GM18873 (cell line): ENCODE results near the gene ANO6.

Source experiments
- ATAC-seq: cut with Tn5 transposase; IDR thresholded peaks from one replicate; pipeline ENCODE4 v1.9.1; 2021; ENCODE audit warnings: mild to moderate bottlenecking, moderate library complexity, moderate number of reproducible peaks; ENCODE audit not compliant: unreplicated experiment, low FRiP score

Gene ANO6

DNA sequence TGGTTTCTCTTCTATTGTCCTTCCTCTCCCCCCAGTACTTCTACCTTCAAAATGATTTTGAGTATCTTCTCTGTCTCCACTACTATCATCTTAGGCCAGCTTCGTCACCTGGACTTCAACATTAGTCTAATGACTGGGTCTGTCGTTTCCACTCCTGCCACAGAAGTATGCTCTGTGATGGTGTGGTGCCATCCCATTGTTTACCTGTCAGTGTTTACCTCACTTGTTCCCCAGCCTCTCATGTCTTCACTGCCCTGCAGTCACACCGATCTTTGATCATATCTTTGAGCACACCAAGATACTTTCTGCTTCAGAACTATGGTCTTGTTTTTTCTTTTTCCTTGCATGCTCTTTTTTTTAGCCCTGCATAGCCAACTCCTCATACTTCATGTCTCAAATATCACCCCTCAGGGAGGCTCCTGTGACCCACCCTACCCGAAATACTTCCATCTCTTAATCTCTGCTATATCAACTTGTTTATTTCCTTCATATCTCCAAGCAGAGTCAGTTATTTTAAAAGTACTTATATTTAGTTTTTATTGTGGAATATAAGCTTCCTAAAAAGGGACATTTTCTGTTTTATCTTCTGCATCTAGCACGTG lies 60.4 kb downstream of the ANO6 start:
- no peak for ATAC-seq

DNA sequence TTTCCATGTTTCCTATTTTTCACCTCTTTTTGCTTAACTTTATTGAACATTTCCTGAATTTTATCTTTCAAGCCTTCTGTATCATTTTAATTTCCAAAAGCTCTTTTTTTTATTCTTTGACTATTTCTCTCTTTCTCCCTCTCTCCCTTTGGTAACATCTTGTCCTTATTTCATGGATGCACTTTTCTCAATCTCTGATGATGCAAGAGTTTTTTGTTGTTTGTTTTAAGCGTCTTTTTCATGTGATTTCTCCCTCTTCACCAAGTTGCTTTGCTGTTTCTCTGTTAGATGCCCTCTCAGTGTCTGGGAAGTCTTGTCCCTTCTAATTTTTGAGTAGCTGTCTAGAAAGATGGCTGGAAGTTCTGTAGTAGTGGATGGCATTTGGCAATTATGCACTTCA lies 62.6 kb downstream of the ANO6 start:
- no peak for ATAC-seq

DNA sequence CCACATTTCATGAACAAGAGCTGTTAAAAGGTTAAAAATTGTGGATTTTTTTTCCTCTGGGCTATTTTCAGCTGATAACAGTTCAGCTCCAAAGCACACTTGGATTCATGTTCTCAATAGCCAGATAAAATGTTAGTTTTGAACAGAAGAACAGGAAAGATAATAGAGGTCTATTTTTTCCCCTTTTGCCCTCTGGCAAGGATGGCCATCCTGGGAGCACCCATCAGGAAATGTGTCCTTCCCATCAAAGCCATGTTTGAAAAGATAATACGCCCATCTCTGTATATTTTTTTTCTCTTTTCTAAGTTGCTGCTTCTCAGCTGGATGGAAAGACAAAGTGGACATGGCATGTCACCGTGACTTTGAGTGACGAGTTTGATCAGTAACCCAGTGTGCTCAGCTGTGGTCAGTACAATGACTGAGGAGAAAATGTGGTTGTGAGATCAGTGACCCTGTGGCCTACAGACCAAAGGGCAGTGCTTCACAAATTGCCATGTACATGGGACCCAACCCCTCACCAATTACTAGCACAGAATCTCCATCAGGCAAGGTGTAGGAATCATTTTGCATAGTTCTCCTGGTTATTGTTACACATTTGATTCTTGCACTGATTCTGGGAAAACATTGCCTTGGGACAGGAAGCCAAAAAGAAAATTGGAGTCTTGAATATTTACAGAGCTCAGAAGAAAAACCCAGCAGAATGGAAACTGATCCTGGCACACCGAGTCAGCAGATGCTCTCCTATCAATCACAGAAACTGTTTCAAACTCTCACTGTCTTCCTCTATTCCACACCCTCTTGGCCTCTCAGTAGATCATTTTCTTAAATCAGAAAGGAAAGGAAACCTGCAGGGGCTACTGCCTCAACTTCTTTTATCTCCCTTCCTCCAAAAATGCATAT lies 64.3 kb downstream of the ANO6 start:
- no peak for ATAC-seq

DNA sequence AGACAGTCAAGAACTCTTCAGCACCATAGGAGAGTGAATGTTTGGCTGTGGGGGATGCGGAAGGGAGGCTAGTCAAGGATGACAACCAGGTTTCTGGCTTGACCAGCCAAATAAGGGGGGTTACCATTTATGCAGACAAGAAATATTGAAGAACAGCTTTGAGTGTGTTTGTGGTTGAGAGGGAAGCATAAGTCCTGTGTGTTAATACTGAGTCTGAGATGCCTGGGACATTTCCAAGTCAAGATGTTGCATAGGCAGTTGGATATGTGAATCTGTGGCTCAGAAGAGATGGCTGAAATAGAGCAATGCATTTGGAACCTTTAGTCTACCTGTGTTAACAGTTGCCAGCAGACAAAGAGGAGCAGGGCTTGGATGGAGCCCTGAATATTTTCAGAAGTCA lies 66.1 kb downstream of the ANO6 start:
- ATAC-seq = no peak

DNA sequence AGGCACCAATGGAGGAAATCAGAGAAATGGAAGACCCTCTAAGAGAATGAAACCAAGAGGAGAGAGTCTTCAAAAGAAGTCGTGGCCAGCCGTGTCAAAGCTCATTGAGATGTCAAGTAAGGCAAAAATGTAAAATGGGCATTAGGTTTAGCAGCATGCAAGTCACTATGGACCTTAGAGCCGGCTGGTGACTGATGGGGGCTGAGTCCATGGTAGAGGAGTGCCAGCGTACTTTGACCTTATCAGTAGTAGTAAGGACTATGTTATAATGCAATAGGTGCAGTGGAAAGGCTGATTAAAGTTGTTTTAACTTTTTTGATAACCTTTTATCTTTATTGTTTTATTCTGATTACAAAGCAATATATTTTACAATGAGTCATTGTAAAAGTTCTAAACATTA lies 66.5 kb downstream of the ANO6 start:
- ATAC-seq = no peak

DNA sequence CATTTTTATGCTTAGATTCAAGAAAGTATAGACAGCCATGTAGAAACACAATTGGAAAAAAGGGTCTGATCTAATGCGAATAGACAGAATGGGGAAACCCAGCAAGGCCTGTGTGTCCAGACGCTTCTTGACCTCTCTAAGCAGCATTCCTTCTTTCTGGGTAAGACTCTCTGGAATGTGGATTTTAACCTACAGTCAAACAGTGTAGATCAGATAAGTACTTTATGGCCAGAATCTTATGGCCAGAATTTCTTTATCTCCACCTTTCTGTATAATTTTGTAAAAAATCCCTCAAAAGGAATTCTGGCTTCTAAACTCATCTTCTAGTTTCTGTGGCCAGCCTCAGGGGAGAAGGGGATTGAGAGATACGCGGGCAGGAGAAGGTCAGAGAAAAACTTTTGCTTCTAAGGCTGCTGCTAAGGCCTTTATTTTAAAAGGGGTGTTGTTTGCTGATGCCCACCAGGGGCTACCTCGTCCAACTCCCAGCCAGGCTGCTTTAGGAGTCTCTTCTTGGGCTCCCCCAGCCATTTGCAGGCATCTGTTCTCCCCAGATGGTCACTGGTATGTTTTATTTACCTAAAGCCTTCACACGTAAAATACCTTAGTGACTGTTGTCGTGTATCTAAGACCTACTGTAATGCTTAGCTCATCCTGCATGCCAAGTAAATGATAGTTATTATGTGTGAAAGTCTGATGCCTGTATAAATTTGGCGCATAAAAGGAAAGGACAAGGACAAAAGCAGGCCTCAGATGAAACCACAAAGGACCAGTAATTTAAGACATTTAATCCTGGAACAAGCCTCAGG lies 68.4 kb downstream of the ANO6 start:
- ATAC-seq = no peak

DNA sequence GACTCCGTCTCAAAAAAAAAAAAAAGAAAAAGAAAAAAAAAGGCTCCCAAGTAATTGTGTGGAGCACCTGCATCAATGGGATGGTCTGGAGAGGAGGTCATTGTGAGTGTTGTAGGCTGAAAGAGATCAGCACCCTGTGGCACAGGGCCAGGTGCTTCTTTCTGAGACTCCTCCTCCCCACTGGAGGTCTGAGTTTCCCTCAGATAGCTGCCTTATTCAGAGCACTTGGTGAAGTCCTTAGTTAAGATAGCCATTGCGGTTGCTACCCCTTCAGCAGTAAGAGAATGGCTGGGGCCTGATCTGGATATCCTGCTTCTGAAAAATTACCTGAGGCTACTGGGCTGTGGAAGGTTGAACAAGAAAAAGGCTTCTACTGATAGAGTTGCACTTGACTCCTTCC lies 69.8 kb downstream of the ANO6 start:
- no peak for ATAC-seq

DNA sequence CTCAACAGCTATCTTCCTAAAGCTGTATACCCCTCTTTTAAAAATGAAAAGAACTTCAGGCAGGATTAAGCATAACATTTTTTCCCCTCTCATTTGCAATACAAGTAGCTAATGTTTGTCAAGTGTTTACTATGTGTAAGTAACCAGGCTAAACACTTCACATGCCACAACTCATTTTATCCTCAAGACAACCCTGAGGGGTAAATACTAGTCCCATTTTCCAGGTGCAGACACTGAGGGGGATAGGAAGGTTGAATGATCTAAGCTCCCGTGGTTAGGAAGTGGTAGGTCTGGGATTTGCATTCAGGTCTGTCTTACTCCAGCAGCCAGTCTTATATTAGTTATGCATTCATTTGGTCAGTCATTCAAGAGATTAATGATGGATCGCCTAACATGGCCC lies 70.7 kb downstream of the ANO6 start:
- no peak for ATAC-seq

DNA sequence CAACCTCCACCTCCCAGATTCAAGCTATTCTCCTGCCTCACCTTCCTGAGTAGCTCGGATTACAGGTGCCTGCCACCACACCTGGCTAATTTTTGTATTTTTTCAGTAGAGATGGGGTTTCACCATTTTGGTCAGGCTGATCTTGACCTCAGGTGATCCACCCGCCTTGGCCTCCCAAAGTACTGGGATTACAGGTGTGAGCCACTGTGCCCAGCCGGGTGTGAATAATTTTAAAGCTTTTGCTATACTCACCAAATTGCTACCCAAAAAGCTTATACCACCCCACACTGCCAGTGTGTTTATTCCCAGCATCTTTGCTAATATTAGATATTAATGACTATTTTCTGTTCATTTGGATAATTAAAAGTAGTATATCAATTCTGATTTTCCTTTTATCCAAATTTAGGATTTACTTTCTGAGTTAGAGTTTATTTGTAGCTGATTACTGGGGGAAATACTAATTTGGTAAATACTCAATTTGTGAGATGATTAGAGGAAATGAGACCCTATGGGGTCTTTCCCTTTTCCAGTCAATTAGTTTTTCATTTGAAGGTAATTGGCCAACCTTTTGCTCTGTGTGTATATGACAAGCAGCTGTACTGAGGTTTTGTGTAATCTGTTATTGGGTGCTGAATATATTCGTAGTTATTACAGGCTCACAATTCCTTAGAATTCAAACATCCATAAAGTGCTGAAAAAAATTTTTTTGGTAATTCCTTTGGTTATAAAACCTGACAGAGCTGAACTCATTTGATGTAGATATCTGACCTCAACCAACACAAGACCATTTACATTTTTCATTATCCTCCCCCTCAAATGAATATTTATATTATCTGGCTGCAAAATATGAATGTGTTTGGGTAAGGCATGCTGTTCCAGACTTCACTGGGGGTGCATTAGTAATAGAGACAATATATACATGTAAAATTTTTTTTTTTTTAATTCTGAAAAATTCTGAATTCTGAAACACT lies 73.6 kb downstream of the ANO6 start:
- ATAC-seq = no peak

DNA sequence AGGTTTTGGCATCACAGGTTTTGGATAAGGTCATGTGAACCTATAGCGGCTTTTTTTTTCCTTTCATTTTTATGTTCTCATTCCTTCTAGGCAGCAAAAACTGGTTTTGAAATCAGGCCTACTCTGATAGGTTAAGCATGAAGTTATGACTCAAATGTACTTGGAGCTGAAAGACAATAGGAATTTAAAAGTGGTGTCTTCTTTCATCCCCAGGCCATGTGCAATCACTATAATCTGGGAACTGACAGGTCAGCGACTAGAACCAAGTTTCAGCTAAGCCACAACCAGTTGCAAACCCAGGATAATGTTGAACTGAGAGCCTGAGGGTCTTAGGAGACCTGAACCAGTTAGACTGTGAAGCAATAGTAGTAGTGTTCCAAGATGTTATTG lies 74.3 kb downstream of the ANO6 start:
- ATAC-seq = no peak

DNA sequence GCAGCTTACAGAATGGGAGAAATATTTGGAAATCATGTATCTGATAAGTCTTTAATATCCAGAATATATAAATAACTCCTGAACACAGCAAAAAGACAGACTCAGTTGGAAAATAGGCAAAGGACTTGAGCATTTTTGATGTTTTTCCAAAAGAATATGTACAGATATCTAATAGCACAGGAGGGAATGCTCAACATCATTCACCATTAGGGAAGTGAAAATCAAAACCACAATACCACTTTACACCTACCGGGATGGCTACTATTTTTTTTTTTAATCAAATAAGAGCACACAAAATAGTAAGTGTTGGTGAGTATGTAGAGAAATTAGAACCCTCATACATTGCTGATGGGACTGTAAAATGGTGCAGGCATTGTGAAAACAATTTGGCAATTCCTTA lies 75.6 kb downstream of the ANO6 start:
- no peak for ATAC-seq

DNA sequence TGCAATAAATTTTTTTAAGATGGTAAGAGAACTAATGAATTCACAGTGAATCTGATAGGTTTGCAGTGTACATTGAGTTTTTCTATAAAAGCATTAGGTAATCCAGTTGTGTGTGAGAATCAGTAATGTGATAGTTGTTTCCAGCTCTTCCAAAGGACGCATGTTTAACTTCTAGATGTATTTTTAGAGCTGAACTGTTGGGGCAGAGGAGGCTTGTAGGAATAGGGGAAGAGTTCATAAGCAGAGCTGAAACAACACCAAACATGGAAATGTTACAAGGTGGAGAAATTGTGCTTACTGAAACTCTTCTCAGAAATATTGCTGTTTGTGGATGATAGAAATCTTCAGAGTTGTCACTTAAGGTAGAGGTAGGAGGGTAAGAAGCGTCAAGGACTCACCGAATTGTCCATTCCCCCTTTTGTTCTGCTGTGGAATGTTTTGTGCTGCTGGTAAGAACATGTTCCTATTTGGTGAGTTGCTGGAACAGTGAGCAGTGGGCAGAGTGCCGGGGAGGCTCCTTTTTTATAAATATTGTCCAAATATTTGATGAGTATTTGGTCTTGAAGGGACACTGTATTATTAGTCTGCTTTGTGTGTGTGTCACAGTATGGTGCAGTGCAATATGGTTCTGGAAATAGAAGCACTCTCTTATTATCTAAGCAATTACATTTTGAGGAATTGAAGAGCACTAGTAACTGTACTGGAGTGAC lies 76.7 kb downstream of the ANO6 start:
- ATAC-seq = no peak

DNA sequence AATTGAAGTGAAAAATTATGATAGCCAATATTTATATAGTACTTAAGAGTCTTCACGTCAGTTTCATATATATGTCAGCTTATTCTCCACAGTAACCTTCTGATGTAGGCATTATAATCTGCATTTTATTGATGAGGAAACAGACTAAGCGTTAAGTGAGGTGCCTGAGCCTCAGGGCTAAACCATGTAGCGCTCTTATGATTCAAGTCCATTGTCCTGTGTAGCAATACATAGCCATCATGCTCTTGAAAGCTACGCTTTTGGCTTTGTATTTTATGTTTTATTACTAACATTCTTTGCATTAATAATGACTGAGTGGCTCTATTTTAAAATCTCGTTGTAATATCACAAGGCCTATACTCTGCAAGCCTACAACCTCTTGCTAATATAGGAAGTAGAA lies 79.0 kb downstream of the ANO6 start:
- no peak for ATAC-seq

DNA sequence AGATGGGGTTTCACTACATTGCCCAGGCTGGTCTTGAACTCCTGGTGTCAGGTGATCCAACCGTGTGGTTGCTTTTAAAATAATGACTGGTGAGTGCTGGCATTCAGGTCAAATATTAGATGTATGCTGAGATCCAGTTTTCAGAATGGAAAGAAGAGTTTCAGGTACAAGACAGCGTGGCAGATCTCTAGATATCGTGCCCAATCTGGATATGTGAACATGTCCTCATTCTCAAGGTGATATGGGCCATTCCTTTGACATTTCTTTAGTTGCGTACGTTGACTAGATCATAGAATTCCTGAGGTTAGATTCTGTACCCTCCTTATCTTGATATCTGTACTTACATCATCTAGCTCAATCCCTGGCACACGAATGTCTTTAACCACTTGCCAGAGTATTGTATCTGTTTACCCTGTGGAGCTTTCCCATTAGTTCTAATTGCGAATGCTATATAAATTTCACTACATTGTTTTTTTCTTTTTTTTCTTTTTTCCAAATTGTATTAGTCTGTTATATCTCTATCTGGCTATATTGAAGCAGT lies 80.2 kb downstream of the ANO6 start:
- ATAC-seq = no peak

DNA sequence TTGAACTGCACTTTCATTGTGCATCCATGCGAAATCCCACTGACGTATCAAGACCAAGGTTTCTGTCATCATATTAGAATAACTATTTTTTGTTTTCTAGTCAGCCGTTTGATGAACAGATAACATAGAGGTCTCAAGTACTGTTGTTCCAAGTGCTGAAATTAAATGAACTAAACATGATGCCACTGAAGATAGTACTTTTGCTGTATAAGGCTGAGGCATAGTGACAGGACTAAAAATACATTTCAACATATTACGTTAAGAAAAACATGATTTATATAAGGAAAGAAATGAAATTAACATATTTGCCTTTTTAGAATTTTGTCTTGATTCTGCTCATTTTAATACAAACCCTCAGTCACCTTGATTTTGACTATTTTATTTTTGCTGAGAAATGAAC lies 82.2 kb downstream of the ANO6 start:
- no peak for ATAC-seq

DNA sequence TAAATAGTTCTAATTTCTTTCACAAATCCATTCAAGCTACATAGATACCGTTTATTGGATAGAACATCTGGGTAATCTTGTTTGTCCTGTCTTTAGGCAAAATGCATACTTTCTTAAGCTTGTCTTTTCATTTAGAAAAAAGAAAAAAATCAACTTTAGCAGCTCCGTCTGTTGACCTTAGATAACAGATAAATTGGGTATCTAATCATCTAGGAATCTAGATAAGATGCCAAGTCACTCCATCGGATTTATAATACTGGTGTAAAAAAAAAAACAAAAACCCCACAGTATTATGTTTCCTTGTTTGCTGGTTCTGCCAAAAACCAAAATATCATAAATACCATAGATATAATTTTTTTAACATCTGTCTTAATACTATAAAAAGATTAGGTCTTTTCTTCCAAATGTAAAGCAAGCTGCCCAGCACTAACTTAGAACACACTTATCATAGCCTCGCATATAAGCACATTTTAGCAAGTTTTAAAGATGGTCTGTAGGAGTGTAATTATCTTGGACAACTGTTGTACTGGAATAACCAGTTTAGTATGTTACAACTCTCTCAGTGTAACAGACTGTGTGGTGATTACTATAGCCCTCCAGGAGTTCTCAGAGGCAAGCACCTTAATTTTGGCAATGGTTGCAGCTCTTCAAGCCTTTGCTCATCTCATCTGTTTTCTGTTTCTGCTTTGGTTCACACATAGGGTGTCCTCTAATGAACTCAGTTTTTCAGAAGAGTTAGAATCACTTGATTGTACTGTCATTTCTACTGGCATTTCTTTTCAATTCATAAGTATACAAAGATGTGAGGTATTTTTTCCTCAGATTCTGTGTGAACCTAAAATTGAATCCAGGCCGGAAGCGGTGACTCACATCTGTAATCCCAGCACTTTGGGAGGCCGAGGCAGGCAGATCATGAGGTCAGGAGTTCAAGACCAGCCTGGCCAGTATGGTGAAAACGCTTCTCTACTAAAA lies 83.1 kb downstream of the ANO6 start:
- no peak for ATAC-seq

DNA sequence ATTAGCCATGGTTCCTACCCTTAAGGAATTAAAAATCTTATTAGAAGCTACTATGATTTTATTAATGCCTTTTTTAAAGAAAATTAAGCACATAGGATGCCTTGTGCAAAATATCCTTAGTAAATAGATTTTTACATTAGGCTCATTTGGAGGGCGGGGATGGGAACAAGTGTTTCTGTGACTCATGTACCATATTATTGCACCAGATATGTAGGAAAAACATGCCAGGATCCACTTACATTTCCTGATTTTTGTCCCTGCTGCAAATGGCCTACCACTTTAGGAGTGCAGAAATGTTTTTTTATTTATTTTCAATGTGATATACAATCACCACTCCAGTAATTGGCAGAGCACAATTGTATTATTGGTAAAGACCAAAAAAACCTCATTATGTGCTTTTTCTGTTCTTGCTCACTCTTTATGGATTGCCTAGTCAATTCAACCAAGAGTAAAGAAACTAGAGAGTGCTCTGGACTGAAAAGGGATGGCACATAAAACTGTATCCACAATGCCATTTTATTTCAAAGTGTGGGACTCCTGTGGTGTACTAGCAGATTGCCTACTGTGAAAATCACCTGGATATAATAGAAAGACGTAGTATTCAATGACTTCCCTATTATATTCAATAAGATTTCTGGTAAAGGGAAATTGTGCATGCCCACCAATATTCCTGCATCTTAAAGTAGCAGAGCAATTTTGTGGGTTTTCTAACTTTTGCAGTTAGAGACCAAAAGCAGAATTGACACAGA lies 86.9 kb downstream of the ANO6 start:
- no peak for ATAC-seq

DNA sequence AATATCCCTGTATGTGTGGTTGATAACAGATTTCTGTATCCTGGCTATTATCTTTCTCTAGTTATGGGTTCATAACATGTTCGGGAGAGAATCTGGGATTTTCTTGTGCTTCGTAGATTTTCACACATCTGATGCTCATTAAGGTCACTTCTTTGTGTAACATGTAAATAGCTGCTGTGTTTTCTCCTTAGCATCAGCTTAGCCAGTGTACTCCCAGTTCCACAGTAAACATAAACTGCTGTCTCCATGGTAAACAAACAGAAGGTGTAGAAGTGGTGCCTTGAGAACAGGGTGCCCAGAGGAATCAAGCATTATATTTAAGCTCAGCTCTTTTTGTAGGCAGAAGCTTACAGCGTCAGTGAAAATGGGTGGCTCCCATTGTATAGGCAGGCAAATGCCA lies 88.0 kb downstream of the ANO6 start:
- no peak for ATAC-seq
